Activated T-cell treated with anti-CD3 and anti-CD28 coated beads for 48 hours (primary cell): ENCODE data around the gene CD83.

Experiments used
- DNase-seq: peaks from one replicate; pipeline ENCODE4 v3.0.0-alpha.2; 2020; ENCODE audit warnings: low read depth

The CD83 gene

DNA sequence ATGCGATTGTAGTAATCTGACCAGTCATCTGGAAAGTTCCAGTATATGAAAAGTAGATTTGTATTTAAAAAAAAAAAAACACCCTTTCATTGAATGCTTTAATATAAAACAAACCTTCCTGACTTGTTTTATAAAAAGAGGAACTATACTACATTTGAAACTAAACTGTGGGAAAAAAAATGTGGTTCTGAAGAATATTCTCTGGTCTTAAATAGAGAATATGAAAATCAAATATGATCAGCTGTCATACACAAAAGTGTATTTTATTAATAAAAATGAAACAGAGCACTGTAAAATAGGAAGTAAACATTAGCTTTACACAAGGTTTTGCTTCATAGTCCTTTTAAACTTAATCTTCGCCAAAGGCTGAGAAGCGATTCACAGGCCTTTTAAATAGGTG, 25.3 kb upstream of the CD83 start:
- no peak for DNase-seq

DNA sequence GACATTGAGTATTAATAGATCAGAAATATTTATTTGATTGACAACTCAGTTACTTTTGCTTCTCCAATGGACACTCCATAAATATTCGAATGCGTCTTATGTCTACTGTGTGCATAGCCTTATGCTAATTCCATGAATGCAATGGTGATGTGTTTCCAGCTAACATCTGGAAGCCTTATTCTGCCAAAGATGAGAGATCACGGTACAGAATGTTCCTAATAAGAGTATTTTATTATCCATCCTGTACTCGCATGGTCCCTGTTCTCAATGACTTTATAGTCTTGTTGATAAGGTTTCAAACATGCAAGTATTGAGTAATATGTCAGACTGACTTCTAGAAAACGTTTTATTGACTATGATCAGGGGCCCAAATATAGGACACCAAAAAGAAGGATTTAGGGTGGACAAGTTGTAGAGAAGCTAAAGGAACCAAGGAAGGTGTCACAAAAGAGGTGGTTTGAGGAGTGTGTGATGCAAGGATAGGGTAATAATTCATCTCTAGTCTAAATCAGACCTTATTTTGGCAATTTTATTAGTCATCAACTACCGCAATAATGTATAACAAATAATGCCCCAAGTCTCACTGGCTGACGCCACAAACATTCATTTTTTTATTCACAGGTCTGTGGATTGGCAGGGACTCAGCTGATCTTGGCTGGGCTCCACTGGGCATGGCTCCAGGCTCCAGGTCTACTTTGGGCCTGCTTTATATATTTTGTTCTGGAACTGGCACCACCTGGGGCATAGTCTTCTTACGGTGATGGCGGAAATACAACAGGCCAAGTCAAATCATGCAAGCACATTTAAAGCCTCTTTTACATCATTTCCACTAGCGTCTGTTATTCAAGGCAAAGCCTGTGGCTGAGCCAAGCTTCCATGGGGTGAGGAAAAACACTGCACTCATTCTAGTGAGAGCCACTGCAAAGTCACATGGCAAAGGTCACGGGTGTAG, 24.5 kb upstream of the CD83 start:
- no peak for DNase-seq

DNA sequence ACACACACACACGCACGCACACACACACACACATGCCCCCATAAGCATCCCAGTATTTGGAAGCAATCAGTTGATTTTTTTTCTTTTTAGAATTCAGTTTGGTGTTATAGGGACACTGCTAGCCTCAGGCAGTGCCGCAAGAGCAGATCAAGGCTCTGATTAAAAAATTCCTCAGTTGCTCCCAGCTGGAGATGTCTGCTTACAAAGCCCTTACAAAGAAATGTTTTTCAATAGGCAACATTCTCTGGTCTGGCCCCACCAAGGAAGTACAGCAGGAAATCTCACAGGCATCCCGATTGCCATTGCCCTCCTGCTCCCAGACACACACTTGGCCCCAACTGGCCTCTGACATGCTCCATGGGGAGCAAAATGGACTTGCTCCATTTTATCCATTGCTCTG, 22.9 kb upstream of the CD83 start:
- DNase-seq = no peak

DNA sequence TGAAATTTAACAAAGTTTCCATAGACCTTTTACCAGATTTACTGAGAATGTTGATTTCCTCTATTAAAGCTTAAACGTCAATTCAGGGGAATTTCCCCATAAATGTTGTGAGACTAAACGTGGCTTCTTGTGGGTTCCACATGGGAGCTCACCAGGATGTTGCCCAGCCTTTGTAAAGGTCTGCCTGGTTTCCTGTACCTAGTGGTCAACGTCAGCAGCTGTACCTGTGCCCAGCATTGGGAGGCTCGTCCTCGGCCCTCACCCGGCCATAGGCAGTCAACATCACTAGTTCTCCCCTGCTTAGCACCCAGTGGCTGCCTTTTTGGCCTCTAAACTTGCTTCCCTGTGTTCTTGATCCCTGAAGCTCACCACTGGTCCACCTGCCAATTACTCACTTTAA, 22.1 kb upstream of the CD83 start:
- DNase-seq = no peak

DNA sequence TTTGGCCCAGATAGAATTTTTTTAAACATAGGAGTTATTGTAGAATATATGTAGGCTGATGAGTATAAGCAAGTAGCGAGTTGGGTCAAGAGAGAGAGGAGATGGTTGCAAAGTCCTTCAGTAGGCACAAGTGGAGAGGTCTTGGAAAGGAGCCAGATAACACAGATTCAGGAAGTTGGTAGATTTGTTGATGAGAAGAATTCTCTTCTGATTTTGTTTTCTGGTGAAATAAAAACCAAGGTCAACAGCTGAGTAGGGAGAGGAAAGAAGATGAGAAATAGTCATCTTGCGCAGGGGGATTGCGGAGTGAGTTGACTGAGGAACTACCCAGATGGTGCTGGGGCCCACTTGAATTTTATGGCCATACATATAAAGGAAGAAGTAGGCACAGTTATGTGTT, 17.4 kb upstream of the CD83 start:
- no peak for DNase-seq

DNA sequence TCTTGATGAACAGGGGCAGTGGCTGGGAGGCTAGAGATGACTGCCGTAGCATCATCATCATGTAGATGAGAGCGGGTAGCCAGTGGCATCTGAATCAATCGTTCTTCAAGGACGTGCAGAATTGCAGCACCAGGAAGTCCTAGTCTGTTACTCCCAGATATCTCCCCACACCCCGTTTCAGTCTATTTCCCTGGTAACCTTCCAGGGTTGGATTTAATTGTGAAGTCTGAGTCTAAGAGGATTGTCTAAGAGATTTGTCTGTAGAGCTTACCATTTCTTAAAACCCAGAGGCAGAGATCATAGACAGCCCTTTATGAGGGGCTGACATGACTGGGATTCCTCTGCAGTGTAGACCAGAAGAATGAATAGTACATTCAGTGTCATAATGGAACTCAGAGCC, 16.6 kb upstream of the CD83 start:
- DNase-seq = no peak

DNA sequence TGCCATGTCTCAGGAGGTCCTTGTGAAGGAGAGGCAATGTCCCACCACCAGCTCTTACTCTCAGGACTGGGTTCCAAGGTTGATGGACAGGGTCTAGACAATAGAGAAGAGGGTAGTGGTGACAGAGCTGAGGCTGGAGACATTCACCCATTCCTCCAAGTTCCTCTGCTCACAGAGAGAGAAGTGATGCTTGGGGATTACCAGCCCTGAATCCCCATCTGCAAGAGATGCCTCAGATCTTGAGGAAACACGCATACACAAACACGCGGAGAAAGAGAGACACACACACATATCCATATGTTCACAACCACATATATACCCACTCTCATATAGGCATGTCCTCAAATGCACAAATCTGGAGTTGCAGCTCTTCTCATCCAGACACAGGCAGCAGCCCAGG, 15.2 kb upstream of the CD83 start:
- no peak for DNase-seq

DNA sequence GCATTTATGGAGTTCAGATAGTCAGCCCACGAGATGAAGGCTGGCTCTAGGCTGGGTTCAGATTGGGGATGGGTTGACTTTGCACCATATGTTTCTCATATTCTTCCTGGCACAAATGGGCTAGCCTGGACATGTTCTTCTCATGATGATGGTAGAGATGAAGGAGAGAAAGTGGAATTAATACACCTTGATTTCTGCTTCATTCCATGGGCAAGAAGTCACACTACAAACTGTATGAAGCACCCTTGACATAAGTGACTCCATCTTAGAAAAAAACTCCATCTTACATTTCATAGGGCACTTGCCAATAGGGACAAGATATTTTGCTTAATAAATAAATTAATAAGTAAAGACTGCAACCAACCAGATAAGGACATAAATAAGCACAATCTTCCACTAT, 12.0 kb upstream of the CD83 start:
- no peak for DNase-seq

DNA sequence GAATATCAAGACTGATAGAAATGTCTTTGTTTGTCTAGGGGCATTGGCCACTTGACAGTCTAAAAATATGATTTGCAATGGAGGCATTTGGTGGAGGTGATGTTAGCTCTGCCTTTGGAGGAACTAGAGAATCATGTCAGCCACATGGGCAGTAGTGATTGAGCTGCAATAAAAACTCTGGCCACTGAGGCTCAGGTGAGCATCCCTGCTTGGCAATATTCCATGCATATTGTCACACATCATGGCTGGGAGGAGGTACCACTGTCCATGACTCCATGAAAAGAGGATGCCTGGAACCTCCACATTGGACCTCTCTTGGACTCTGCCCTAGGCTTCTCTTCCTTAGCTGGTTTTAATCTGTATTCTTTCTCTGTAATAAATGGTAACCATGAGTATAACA, 10.6 kb upstream of the CD83 start:
- no peak for DNase-seq

DNA sequence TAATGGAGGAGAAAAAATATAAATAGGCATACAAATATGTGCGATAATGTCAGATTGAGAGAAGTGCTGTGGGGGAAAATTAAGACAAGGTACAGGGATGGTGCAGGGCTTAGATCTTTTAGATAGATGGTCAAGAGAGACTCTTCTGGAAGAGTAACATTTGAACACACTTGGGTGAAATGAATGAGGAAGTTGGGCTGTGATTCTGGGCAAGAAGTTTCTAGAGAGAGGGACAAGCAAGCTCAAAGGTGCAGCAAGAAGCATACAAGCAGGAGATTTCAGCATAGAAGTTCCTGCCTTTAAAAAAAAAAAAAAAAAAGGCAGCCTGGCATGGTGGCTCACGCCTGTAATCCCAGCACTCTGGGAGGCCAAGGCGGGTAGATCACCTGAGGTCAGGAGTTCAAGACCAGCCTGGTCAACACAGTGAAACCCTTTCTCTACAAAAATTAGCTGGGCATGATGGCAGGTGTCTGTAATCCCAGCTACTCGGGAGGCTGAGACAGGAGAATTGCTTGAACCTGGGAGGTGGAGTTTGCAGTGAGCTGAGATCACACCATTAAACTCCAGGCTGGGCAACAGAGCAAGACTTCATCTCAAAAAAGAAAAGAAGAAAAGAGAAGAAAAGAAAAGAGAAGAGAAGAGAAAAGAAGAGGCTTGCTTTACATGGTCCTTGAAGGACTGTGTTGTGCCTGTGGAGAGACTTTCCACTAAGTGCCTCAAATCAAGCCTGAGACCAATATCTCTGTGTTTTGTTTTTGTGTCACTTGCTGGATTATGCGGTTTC, 9.7 kb upstream of the CD83 start:
- DNase-seq = no peak

DNA sequence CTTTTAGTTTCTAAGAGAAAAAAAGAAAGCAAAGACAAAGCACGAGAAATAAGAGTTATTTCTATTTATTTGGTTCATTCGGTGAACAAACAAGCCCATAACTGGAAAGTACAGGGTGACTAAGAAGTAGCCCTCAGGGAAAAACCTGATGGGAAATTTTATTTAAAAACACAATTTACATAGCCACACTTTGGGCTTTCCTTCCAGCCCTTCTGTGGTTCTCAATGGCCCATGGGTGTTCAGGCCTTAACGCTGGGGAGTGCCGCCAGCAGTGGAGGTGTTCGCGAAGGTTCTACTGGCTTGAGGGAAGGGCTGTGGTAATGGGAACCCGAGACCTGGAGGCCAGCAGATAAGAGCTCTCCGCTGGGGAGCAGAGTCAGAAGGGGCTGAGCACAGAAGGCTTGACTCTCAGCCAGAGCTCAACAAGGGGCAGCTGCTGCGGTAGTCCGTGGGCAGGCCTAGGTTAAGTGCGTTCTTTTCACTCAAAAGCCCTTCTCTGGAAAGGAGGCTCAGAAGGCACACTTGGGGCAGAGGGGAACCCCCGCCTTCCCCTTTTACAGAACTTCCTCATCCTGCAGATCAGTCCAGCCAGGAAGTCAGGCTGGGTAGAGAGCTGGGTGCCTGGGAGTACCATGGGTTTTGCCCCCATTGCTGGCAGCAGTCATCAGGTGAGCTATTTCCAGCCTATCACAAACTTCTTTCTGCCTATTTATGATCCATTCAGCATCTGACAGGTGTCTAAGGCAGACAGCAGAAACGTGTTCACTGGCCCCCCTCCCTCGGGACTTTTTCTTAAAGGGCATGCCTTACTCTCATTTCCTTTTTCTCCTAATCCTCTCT, 8.8 kb upstream of the CD83 start:
- peak; percentile 18 for DNase-seq

DNA sequence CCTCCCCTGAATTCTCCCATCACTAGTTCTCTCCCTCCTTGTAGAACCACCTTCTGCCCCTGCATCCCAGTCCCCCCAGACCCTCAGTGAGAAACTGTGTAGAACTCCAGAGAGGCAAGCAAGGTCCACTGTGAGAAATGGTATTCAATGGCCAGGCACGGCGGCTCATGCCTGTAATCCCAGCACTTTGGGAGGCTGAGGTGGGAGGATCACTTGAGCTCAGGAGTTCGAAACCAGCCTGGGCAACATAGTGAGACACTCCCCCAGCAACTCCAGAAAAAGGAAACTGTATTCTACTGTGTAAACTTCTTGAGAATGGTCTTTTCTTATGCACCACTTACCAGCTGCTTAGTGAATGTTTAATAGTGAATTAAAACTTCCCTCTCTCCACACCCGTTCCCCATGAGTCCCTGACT, 8.2 kb upstream of the CD83 start:
- DNase-seq = no peak

DNA sequence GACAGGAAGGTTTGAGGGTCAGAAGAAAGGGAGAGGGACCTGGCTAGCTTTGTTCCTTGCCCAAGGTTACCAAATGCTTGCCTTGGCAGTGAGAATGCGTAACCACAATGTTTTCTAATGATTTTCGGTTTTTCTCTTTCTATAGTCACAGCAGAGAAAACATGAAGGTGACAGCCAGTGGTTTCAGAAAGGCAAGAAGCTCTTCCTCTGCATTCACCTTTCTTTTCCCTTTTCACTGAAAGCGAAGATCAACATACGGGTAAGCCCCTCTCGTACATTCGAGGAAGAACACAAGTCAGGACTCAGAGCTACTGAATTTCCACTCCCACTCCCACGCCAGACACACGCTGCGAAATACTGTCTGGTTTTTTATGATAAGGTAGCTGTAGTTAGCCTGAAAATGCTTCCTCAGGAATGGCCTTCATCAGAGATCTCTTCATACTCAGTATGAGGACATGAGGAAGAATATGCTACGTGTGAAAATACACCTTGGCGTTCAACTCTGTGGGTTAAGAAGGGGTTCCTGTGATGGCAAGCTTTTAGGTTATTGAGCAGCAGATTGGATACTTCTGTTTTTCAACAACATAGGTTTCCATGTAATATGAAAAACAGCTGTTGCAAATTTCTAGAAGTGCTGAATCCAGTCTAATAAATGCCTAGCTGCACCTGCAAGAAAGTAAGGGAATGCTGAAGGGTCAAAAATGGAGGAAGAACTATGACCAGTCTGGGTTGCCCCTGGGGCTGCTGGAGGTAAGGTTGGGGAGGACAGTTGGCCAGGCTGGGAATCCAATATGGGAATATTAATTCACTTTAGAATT, 7.4 kb upstream of the CD83 start:
- no peak for DNase-seq

DNA sequence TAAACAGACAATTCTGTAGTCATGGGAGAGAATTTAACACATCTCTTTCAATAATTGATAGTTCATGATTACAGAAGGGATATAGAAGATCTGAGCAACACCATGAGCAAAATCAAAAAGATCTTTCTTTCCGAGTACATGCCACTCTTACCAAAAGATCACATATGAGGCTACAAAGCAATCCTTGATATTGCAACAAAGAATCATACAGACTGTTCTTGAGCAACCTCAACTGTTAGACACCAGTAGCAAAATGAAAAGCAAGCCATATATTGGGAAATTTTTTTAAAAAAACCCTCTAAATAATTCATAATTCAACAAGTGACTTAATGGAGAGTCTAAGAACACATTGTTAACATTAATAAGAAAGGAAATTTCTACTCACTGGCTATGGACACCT, 3.6 kb upstream of the CD83 start:
- no peak for DNase-seq

DNA sequence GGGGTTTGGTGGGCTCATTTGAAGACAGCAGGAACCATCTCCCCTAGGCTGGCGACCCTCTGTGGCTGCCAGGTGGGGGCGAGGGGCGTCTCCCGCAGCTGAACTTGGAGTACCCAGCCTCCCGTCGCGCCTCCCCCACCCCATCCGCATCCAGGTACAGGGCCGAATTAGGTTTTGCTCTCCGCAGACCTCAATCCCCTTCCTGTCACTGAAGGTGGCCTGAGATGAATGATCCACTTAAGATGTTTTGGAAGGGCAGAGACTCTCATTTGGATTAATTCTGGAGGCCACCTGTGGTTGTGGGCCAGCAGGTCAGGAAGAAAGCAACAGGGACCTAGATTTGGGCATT, 493 bp downstream of the CD83 start:
- DNase-seq = no peak

DNA sequence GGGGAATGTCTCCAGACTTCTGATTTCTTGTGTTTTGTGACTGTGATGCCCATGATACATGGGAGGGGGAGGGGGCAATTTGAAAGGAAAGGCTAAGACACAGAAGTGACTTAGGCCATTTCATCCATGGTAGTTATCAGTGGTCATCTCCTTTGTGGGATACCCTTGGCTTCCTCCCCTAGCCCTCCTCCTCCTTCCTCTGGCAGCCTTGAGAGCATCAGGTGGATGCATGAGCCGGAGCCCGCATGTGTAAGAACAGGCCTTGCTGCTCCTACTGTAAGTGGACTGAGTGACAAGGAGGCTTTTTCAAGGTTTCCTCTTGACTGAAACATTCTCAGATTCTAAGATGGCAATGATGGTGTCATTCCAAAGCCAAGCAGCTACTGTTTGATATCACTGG, 874 bp downstream of the CD83 start:
- no peak for DNase-seq

DNA sequence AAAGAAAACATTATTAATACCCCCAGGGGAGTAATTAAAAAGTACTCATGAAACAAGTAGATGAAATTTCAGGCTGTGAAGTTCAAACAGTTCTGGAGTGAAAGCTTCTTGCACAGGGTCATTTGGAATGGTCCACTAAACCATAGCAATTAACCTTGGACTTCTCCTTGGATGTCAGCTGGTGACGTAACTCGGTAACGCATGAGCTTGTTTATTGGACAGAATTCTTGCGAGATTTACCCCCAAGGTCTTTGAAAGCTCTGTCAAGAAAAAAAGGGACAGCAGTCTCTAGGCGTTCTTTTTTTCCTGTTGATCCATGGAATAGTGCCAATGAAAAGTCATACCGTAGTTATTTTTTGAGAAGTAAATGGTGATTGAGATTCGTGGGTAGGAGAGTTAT, 2.2 kb downstream of the CD83 start:
- no peak for DNase-seq

DNA sequence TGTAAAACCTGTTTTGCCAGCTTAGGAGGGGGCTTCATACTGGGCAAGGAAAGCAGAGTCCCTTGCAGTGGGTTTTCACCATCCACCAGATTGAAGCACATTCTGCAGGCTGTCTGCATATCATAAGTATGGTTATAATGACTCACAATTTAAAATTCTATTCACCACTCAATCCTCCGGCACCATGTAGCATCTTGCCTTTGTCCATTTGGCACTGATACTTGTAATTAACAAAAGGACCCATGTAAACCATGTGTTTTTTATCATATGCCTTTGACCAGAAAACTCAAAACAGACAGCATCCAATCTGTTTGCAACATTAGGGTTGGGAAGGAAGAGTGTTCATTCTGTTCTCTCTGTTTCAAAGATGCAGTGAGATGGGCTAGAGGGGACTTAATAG, 3.0 kb downstream of the CD83 start:
- no peak for DNase-seq

DNA sequence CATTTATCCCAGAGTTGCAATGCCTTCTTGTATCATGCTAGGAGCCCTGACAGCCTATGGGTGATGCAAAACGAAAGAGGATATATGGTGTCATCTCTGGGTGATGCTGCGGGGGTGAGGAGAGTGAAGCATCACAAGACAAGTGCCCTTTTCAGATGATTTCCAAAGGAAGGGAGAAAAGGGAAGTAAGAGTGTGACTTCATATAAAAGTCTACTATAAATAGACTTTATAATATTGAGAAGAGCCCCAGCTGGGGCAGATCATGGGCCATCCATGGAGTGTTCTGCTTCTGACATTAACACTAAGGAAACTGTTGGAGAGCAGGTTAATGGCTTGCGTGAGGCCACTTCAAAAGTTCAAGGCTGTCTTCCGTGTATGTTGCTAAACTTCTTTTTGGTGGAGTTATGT, 4.4 kb downstream of the CD83 start:
- peak; percentile 22 for DNase-seq

DNA sequence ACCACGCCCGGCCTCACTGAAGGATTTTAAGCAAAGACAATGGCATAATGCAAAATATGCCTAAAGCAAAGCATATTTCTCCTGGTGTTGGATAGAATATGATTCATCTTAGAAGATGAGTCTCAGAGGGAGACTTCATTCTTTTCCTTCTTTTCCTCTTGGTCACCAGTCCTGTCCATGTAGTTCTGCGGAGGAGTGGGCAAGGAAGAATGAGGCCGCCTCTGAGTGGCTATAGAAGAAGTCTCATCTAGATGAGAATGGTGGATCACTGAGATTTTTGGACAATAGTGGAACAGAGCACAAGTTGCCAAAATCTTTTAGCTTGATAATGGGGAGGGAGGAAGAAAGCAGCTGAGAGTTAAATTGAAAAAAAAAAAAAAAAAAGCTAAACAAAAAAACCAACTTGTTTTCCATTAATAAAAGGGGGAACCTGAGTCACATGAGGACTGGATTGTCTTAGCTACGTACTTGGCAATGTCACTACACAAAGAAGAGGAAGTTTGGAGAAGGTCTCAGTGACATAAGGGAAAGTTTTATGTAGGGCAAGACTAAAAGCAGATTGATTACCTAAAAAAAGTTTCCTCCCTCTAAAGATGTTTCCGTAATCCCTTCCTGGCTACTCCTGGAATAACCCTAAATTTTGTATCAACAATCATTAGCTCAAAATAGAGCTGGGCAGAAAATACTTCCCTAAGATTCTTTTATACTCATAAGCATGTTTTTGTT, 6.0 kb downstream of the CD83 start:
- no peak for DNase-seq

DNA sequence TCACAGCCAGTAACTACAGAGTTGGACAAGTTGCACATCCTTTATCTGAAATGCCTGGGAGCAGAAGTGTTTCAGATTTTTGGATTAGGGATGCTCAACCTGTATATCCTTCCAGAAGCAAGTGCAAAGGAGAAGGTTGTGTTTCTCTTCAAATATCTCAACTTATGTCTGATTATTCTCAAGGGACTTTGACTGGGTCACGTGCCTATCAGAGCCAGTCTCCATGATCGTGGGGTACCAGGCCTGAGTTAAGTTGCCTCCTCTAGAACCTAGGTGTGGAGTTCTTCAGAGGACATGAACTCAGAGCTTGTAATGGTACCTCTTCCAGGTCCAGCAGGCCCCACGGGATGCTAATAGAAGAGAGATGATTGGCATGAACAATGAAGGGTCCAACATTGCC, 7.8 kb downstream of the CD83 start:
- no peak for DNase-seq
